ENCODE measurements around the gene SDHB.
"Not testable (repeated sequence)": the region's sequence is repeated elsewhere in the genome, so short reads cannot be mapped to it uniquely, and the experiment has no call there.

The SDHB gene

GRCh38 chr1:17066361-17067068 lies 12.7 kb upstream of the SDHB start (continued):
- TF ChIP-seq ZNF416 (tag by site-specific recombination; IDR thresholded peaks at IDR 0.05) (no peak), ZNF514 (tag by site-specific recombination; IDR thresholded peaks at IDR 0.05) (no peak), GFI1B (tag by site-specific recombination; IDR thresholded peaks at IDR 0.05) (no peak), ZBTB26 (tag by site-specific recombination; optimal IDR thresholded peaks at IDR 0.05) (no peak)

GRCh38 chr1:17065666-17066065 lies 11.8 kb upstream of the SDHB start:
- no peak overlapping the region for H3K4me3 ChIP-seq (ENCODE audit: low read depth, low read length)
- H3K27ac ChIP-seq (ENCODE audit: extremely low read depth, low read depth, low read length), result no peak overlapping the region
- ChIA-PET POLR2A (no interaction called here), CTCF (interaction anchor here (0.6 to 1.5 kb wide), 3 partner anchors 59 to 209 kb away, joined by 3 to 6 read pairs (median 3); no protein-coding TSS in a partner anchor)
- H3K4me1 ChIP-seq (ENCODE audit: control insufficient read depth, insufficient read depth, low read length), result no peaks in the 10 kb centered on the region
- peaks cover 0 to 5% of the 10 kb centered on the region in 2 experiments; a peak in 1 of 3 replicates for H3K36me3 ChIP-seq (ENCODE audit: control insufficient read depth in 2 of 2, insufficient read depth in 1 of 2, low read length in 2 of 2)
- no peaks in the 10 kb centered on the region for H3K9me3 ChIP-seq (ENCODE audit: control insufficient read depth, insufficient read depth, low read depth, low read length)
- TF ChIP-seq ZNF133 (tag by site-specific recombination; IDR thresholded peaks at IDR 0.05) (no peak), ZNF280D (tag by site-specific recombination; IDR thresholded peaks at IDR 0.05) (no peak), ZNF202 (tag by site-specific recombination; IDR thresholded peaks at IDR 0.05; ENCODE audit: borderline replicate concordance) (no peak), ZNF837 (tag by site-specific recombination; IDR thresholded peaks at IDR 0.05) (no peak), ZNF10 (tag by site-specific recombination; IDR thresholded peaks at IDR 0.05) (no peak), ZBTB1 (tag by site-specific recombination; IDR thresholded peaks at IDR 0.05) (no peak), ZNF211 (tag by site-specific recombination; IDR thresholded peaks at IDR 0.05; ENCODE audit: low read depth) (no peak), KLF9 (tag by site-specific recombination; IDR thresholded peaks at IDR 0.05; ENCODE audit: low read depth) (no peak), ZNF670 (tag by site-specific recombination; IDR thresholded peaks at IDR 0.05; ENCODE audit: low read depth) (no peak), ZNF362 (tag by site-specific recombination; IDR thresholded peaks at IDR 0.05) (no peak), ZXDB (tag by site-specific recombination; IDR thresholded peaks at IDR 0.05) (no peak), ZNF26 (tag by site-specific recombination; IDR thresholded peaks at IDR 0.05) (no peak), ZNF132 (tag by site-specific recombination; IDR thresholded peaks at IDR 0.05; ENCODE audit: borderline replicate concordance) (no peak), ZNF146 (tag by site-specific recombination; IDR thresholded peaks at IDR 0.05) (no peak)

GRCh38 chr1:17062751-17063150 lies 8.9 kb upstream of the SDHB start:
- H3K27ac ChIP-seq (ENCODE audit: extremely low read depth, low read depth, low read length); POLR2A ChIA-PET; H3K4me3 ChIP-seq (ENCODE audit: low read depth, low read length); H3K36me3 ChIP-seq (ENCODE audit: control insufficient read depth in 2 of 2, insufficient read depth in 1 of 2, low read length in 2 of 2); H3K9me3 ChIP-seq (ENCODE audit: control insufficient read depth, insufficient read depth, low read depth, low read length); H3K4me1 ChIP-seq (ENCODE audit: control insufficient read depth, insufficient read depth, low read length): not testable (repeated sequence)
- CTCF ChIA-PET, result interaction anchor here (0.6 to 3.4 kb wide), 9 partner anchors 12 to 427 kb away, joined by 3 to 17 read pairs (median 4); no protein-coding TSS in a partner anchor

Data from HEK293 (cell line).